Raji (cell line): ENCODE measurements around the gene ATRNL1.

ENCODE experiments used
- POLR2A ChIP-seq: IDR thresholded peaks from 2 replicates; pipeline ENCODE4 v1.6.1; 2011; ENCODE audit warnings: low read depth, low read length, control low read depth; ENCODE audit not compliant: insufficient read depth

ATRNL1 gene

GRCh38 chr10:115129752-115130151 is 36.6 kb downstream of the ATRNL1 start:
- TF ChIP-seq POLR2A = no peak

- no peak for TF ChIP-seq POLR2A
Observed at GRCh38 chr10:115136616-115137015, 43.5 kb downstream of the ATRNL1 start.

- no peak for TF ChIP-seq POLR2A
Observed at GRCh38 chr10:115141254-115141653, 48.1 kb downstream of the ATRNL1 start.

- no peak for TF ChIP-seq POLR2A
Observed at GRCh38 chr10:115157357-115157756, 64.2 kb downstream of the ATRNL1 start.

- no peak for TF ChIP-seq POLR2A
Observed at GRCh38 chr10:115163129-115163528, 70.0 kb downstream of the ATRNL1 start.

GRCh38 chr10:115164220-115164619 is 71.1 kb downstream of the ATRNL1 start:
- TF ChIP-seq POLR2A = no peak

GRCh38 chr10:115167751-115168150 is 74.6 kb downstream of the ATRNL1 start:
- TF ChIP-seq POLR2A = no peak

GRCh38 chr10:115171392-115171960 is 78.3 kb downstream of the ATRNL1 start:
- no peak for TF ChIP-seq POLR2A

- no peak for TF ChIP-seq POLR2A
Observed at GRCh38 chr10:115173915-115174443, 80.8 kb downstream of the ATRNL1 start.

GRCh38 chr10:115209133-115209532 is 116.0 kb downstream of the ATRNL1 start:
- no peak for TF ChIP-seq POLR2A

GRCh38 chr10:115214829-115215228 is 121.7 kb downstream of the ATRNL1 start:
- no peak for TF ChIP-seq POLR2A

GRCh38 chr10:115219203-115219602 is 126.0 kb downstream of the ATRNL1 start:
- TF ChIP-seq POLR2A = no peak

- TF ChIP-seq POLR2A = no peak
Observed at GRCh38 chr10:115222039-115222438, 128.9 kb downstream of the ATRNL1 start.

GRCh38 chr10:115239761-115240160 is 146.6 kb downstream of the ATRNL1 start:
- no peak for TF ChIP-seq POLR2A

- TF ChIP-seq POLR2A = no peak
Observed at GRCh38 chr10:115250784-115251183, 157.6 kb downstream of the ATRNL1 start.

GRCh38 chr10:115272482-115272881 is 179.3 kb downstream of the ATRNL1 start:
- TF ChIP-seq POLR2A = no peak

GRCh38 chr10:115278294-115278693 is 185.1 kb downstream of the ATRNL1 start:
- TF ChIP-seq POLR2A = no peak

GRCh38 chr10:115295213-115295805 is 202.1 kb downstream of the ATRNL1 start:
- no peak for TF ChIP-seq POLR2A

- no peak for TF ChIP-seq POLR2A
Observed at GRCh38 chr10:115300080-115300479, 206.9 kb downstream of the ATRNL1 start.
